GM23248 (cell line): ENCODE measurements around the gene MYO1E. TPM values are rescaled to one million over a fixed set of nuclear protein-coding genes. Genes with fewer than 3 reads are reported as not detected.

Experiments
- DNase-seq: peaks from one replicate; pipeline ENCODE4 v3.0.0-alpha.2; 2015
- H2AFZ ChIP-seq: fragments of 200-600 bp; sonication (generic); 2 replicates; pipeline ENCODE4 v1.6.1; 2016; ENCODE audit warnings: antibody characterized with exemption
- H3F3A ChIP-seq: fragments of 200-600 bp; sonication (generic); 2 replicates; pipeline ENCODE4 v1.6.1; 2016; ENCODE audit warnings: mild to moderate bottlenecking, antibody characterized with exemption, mixed run types; ENCODE audit not compliant: insufficient read depth
- H3K27ac ChIP-seq: fragments of 200-600 bp; sonication (generic); 2 replicates; pipeline ENCODE4 v1.5.1; 2016; ENCODE audit warnings: mild to moderate bottlenecking
- H3K27me3 ChIP-seq: fragments of 200-600 bp; sonication (generic); replicated peaks from 2 replicates; pipeline ENCODE4 v1.6.1; 2016; ENCODE audit warnings: mild to moderate bottlenecking; ENCODE audit not compliant: insufficient read depth
- H3K36me3 ChIP-seq: fragments of 200-600 bp; sonication (generic); 2 replicates; pipeline ENCODE4 v1.6.1; 2016; ENCODE audit warnings: low read depth, mild to moderate bottlenecking
- H3K4me1 ChIP-seq: fragments of 200-600 bp; sonication (generic); 2 replicates; pipeline ENCODE4 v1.6.1; 2016; ENCODE audit warnings: mild to moderate bottlenecking; ENCODE audit not compliant: insufficient read depth
- H3K4me2 ChIP-seq: fragments of 200-600 bp; sonication (generic); one replicate; pipeline ENCODE4 v1.6.1; 2016; ENCODE audit warnings: mild to moderate bottlenecking; ENCODE audit not compliant: unreplicated experiment
- H3K4me3 ChIP-seq: fragments of 200-600 bp; sonication (generic); 2 replicates; pipeline ENCODE4 v1.5.1; 2016; ENCODE audit warnings: mild to moderate bottlenecking
- H3K79me2 ChIP-seq: fragments of 200-600 bp; sonication (generic); 2 replicates; pipeline ENCODE4 v1.6.1; 2016; ENCODE audit warnings: mild to moderate bottlenecking; ENCODE audit not compliant: insufficient read depth
- H3K9ac ChIP-seq: fragments of 200-600 bp; sonication (generic); 2 replicates; pipeline ENCODE4 v1.6.1; 2016; ENCODE audit warnings: mild to moderate bottlenecking
- H3K9me2 ChIP-seq: fragments of 200-600 bp; sonication (generic); 2 replicates; pipeline ENCODE4 v1.6.1; 2016; ENCODE audit warnings: mixed run types, mild to moderate bottlenecking, moderate library complexity; ENCODE audit not compliant: insufficient read depth
- H3K9me3 ChIP-seq: fragments of 200-600 bp; sonication (generic); one replicate; pipeline ENCODE4 v1.6.1; 2017; ENCODE audit warnings: low read depth
- H4K20me1 ChIP-seq: fragments of 200-600 bp; sonication (generic); 2 replicates; pipeline ENCODE4 v1.6.0; 2016; ENCODE audit not compliant: insufficient read depth
- EZH2 ChIP-seq: fragments of 200-600 bp; sonication (generic); IDR thresholded peaks from 2 replicates; pipeline ENCODE4 v1.6.1; 2018; ENCODE audit warnings: antibody characterized with exemption, mild to moderate bottlenecking; ENCODE audit not compliant: insufficient read depth, poor library complexity, severe bottlenecking
- EZH2phosphoT487 ChIP-seq: fragments of 200-600 bp; sonication (generic); IDR thresholded peaks from 2 replicates; pipeline ENCODE4 v1.6.1; 2018; ENCODE audit warnings: antibody characterized with exemption, moderate library complexity, mild to moderate bottlenecking, low read depth; ENCODE audit not compliant: insufficient read depth
- WGBS, 2 experiments: methylation state at CpG; one replicate each; pipeline ENCODE4 v1.1.6; 2015 to 2017; ENCODE audit warnings: low lambda C conversion rate in 2 of 2, low coverage in 1 of 2; ENCODE audit errors: missing lambda C conversion rate in 2 of 2; 5-methylcytosine and 5-hydroxymethylcytosine counted together
- in situ Hi-C: fragments of 300-500 bp; cut with MboI; formaldehyde crosslinking; loops from 2 replicates; pipeline ENCODE4 v1.15.0; 2020
- polyA plus RNA-seq: library from polyadenylated mRNA; unstranded; fragments of >200 nt; fragmentation: Nextera tagmentation; extraction: Ambion mirVana; gene quantifications from 2 replicates; pipeline ENCODE4 v1.2.1, GENCODE V29; 2016
- total RNA-seq: library from RNA; depleted of rRNA; stranded (reverse); fragments of >200 nt; shearing (Covaris generic); gene quantifications from 2 replicates; pipeline ENCODE4 v1.2.3, GENCODE V29; 2014

MYO1E gene
- total and polyA plus RNA-seq, 2 experiments from 2014 or later = 155 to 190 TPM

- Histone ChIP-seq H3K9me2 (no peaks in the 10 kb centered on the region), H3K9me3 (no peaks in the 10 kb centered on the region), H3K27me3 (no peaks in the 10 kb centered on the region), H4K20me1 (no peaks in the 10 kb centered on the region), H2AFZ (no peak overlapping the region), H3K4me3 (no peak overlapping the region), H3K27ac (no peak overlapping the region), H3K36me3 (peaks cover 42% of the 10 kb centered on the region), H3K79me2 (peaks cover 33% of the 10 kb centered on the region), H3K4me1 (no peaks in the 10 kb centered on the region), H3F3A (peaks cover 5% of the 10 kb centered on the region; the same call in 1 of the 2 replicates), H3K4me2 (no peak overlapping the region), H3K9ac (no peak overlapping the region)
- DNase-seq = no peak
- TF ChIP-seq EZH2 = no peak
- no peak for TF ChIP-seq EZH2phosphoT487
- in situ Hi-C loops = no loop called here
- 91 to 96% methylated on average over 6 of the region's 6 CpGs for WGBS, 2 experiments
These were observed 112.6 kb downstream of the MYO1E start for GRCh38 chr15:59260090-59260489.

GRCh38 chr15:59259137-59259943 is 113.3 kb downstream of the MYO1E start:
- Histone ChIP-seq H3K4me3 (no peak overlapping the region), H3K27ac (no peak overlapping the region), H3K4me2 (no peak overlapping the region), H3K4me1 (no peaks in the 10 kb centered on the region), H3K9me2 (no peaks in the 10 kb centered on the region), H3K9ac (no peak overlapping the region), H2AFZ (no peak overlapping the region), H3K36me3 (peaks cover 49% of the 10 kb centered on the region), H3K27me3 (no peaks in the 10 kb centered on the region), H3K9me3 (no peaks in the 10 kb centered on the region), H3K79me2 (peaks cover 30% of the 10 kb centered on the region), H4K20me1 (no peaks in the 10 kb centered on the region), H3F3A (peaks cover 8% of the 10 kb centered on the region; the same call in 1 of the 2 replicates)
- in situ Hi-C loops = loop anchor here (10.0 kb wide), 1 partner anchor 235 kb away; no protein-coding TSS in a partner anchor
- WGBS, 2 experiments = 88% methylated on average over 5 of the region's 5 CpGs
- no peak for DNase-seq
- TF ChIP-seq EZH2 (no peak), EZH2phosphoT487 (no peak)

- Histone ChIP-seq H3K4me3 (no peak overlapping the region), H4K20me1 (no peaks in the 10 kb centered on the region), H3K27ac (no peak overlapping the region), H3K4me1 (no peaks in the 10 kb centered on the region), H3K9ac (no peak overlapping the region), H3K79me2 (peaks cover 28% of the 10 kb centered on the region), H3F3A (peaks cover 12% of the 10 kb centered on the region; the same call in 1 of the 2 replicates), H3K27me3 (no peaks in the 10 kb centered on the region), H3K4me2 (no peak overlapping the region), H3K9me2 (no peaks in the 10 kb centered on the region), H3K36me3 (peaks cover 58% of the 10 kb centered on the region), H2AFZ (no peak overlapping the region), H3K9me3 (no peaks in the 10 kb centered on the region)
- WGBS, 2 experiments = 73 to 74% methylated on average over 4 of the region's 4 CpGs
- TF ChIP-seq EZH2phosphoT487 (no peak), EZH2 (no peak)
- in situ Hi-C loops = loop anchor here (10.0 kb wide), 1 partner anchor 236 kb away; no protein-coding TSS in a partner anchor
- DNase-seq = no peak
These were observed 114.4 kb downstream of the MYO1E start for GRCh38 chr15:59258317-59258716.

GRCh38 chr15:59257140-59257539 is 115.5 kb downstream of the MYO1E start:
- H3K9me2 ChIP-seq = no peaks in the 10 kb centered on the region
- no peak overlapping the region for H3K4me2 ChIP-seq
- H2AFZ ChIP-seq = no peak overlapping the region
- H3K27ac ChIP-seq = no peak overlapping the region
- peaks cover 12% of the 10 kb centered on the region; the same call in 1 of the 2 replicates for H3F3A ChIP-seq
- 72 to 74% methylated on average over 4 of the region's 4 CpGs for WGBS, 2 experiments
- no peak for DNase-seq
- H3K4me1 ChIP-seq = no peaks in the 10 kb centered on the region
- H3K27me3 ChIP-seq = no peaks in the 10 kb centered on the region
- no peak overlapping the region for H3K4me3 ChIP-seq
- TF ChIP-seq EZH2phosphoT487 (no peak), EZH2 (no peak)
- H3K9ac ChIP-seq = no peak overlapping the region
- no peaks in the 10 kb centered on the region for H4K20me1 ChIP-seq
- H3K36me3 ChIP-seq = peaks cover 65% of the 10 kb centered on the region
- in situ Hi-C loops = loop anchor here (10.0 kb wide), 1 partner anchor 238 kb away; no protein-coding TSS in a partner anchor
- peaks cover 36% of the 10 kb centered on the region for H3K79me2 ChIP-seq
- no peaks in the 10 kb centered on the region for H3K9me3 ChIP-seq
